ENCODE data around the gene LAMC2.
"Not testable (repeated sequence)": the region's sequence is repeated elsewhere in the genome, so short reads cannot be mapped to it uniquely, and the experiment has no call there.

LAMC2 gene

GRCh38 chr1:183149273-183149672, 36.8 kb upstream of the LAMC2 start:
- H3K4me2 ChIP-seq (ENCODE audit: low read depth, low read length): no peak overlapping the region
- no peaks in the 10 kb centered on the region for H3K79me2 ChIP-seq (ENCODE audit: low read length)
- H3K4me1 ChIP-seq (ENCODE audit: low read length): no peaks in the 10 kb centered on the region
- H3F3A ChIP-seq (ENCODE audit: insufficient read depth, low read length): no peaks in the 10 kb centered on the region
- no peaks in the 10 kb centered on the region for H3K27me3 ChIP-seq (replicated peaks; ENCODE audit: insufficient read depth, low read length)
- H3K4me3 ChIP-seq (ENCODE audit: low read length): no peak overlapping the region
- no peak overlapping the region for H3K27ac ChIP-seq (ENCODE audit: low read length)
- H3K36me3 ChIP-seq (replicated peaks; ENCODE audit: insufficient read depth, low read length): no peaks in the 10 kb centered on the region
- TF ChIP-seq, protein P1, sequence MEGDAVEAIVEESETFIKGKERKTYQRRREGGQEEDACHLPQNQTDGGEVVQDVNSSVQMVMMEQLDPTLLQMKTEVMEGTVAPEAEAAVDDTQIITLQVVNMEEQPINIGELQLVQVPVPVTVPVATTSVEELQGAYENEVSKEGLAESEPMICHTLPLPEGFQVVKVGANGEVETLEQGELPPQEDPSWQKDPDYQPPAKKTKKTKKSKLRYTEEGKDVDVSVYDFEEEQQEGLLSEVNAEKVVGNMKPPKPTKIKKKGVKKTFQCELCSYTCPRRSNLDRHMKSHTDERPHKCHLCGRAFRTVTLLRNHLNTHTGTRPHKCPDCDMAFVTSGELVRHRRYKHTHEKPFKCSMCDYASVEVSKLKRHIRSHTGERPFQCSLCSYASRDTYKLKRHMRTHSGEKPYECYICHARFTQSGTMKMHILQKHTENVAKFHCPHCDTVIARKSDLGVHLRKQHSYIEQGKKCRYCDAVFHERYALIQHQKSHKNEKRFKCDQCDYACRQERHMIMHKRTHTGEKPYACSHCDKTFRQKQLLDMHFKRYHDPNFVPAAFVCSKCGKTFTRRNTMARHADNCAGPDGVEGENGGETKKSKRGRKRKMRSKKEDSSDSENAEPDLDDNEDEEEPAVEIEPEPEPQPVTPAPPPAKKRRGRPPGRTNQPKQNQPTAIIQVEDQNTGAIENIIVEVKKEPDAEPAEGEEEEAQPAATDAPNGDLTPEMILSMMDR (IDR thresholded peaks at IDR 0.05; ENCODE audit: low read length): no peak
- no peak for TF ChIP-seq EZH2 (optimal IDR thresholded peaks at IDR 0.05; ENCODE audit: low read depth, low read length)
- TF ChIP-seq EZH2phosphoT487 (IDR thresholded peaks at IDR 0.05; ENCODE audit: low read length): no peak
- H4K20me1 ChIP-seq (ENCODE audit: insufficient read depth, low read length): no peaks in the 10 kb centered on the region
- no peaks in the 10 kb centered on the region for H3K9me2 ChIP-seq (replicated peaks; ENCODE audit: insufficient read depth, low read length)
- no peak for DNase-seq
- H3K9me3 ChIP-seq (replicated peaks; ENCODE audit: insufficient read depth, low read length): 0 out of 2 replicates have a peak, but pooled peaks cover 3% of the 10 kb centered on the region
- no peak overlapping the region for H2AFZ ChIP-seq (ENCODE audit: low read length)
- no peak overlapping the region for H3K9ac ChIP-seq (ENCODE audit: low read length)

GRCh38 chr1:183150032-183150431, 36.0 kb upstream of the LAMC2 start:
- not testable (repeated sequence) for H3K27ac ChIP-seq (ENCODE audit: low read length); H3F3A ChIP-seq (ENCODE audit: insufficient read depth, low read length)

DNA sequence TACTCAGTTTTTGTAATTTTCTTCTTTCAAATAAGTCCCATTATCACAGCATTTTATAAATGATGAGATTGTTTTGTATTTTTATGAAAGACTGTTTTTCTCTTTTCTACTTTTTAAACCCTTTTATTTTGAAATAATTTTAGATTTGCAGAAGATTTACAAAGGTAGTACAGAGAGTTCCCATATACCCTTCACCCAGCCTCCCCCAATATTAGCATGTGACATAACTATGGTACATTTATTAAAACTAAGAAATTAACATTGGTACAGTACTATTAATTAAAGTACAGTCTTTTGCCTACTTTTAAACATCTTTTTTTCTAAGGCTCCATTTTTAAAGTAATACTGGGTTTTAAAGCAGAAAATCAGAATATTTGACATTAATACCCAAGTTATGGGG, 35.6 kb upstream of the LAMC2 start:
- Histone ChIP-seq H4K20me1 (ENCODE audit: insufficient read depth, low read length) (no peaks in the 10 kb centered on the region), H3K79me2 (ENCODE audit: low read length) (no peaks in the 10 kb centered on the region), H3F3A (ENCODE audit: insufficient read depth, low read length) (no peaks in the 10 kb centered on the region), H3K9ac (ENCODE audit: low read length) (no peak overlapping the region), H3K27ac (ENCODE audit: low read length) (no peak overlapping the region), H3K27me3 (replicated peaks; ENCODE audit: insufficient read depth, low read length) (no peaks in the 10 kb centered on the region), H3K4me3 (ENCODE audit: low read length) (no peak overlapping the region), H3K4me2 (ENCODE audit: low read depth, low read length) (no peak overlapping the region), H2AFZ (ENCODE audit: low read length) (no peak overlapping the region), H3K4me1 (ENCODE audit: low read length) (no peaks in the 10 kb centered on the region), H3K36me3 (replicated peaks; ENCODE audit: insufficient read depth, low read length) (no peaks in the 10 kb centered on the region), H3K9me3 (replicated peaks; ENCODE audit: insufficient read depth, low read length) (0 out of 2 replicates have a peak, but pooled peaks cover 3% of the 10 kb centered on the region), H3K9me2 (replicated peaks; ENCODE audit: insufficient read depth, low read length) (no peaks in the 10 kb centered on the region)
- DNase-seq: no peak
- TF ChIP-seq EZH2phosphoT487 (IDR thresholded peaks at IDR 0.05; ENCODE audit: low read length) (no peak), EZH2 (optimal IDR thresholded peaks at IDR 0.05; ENCODE audit: low read depth, low read length) (no peak)
- TF ChIP-seq, protein P1 (IDR thresholded peaks at IDR 0.05; ENCODE audit: low read length): no peak

More at GRCh38 chr1:183150032-183150431, 36.0 kb upstream of the LAMC2 start:
- H3K27me3 ChIP-seq (replicated peaks; ENCODE audit: insufficient read depth, low read length); H2AFZ ChIP-seq (ENCODE audit: low read length); H3K36me3 ChIP-seq (replicated peaks; ENCODE audit: insufficient read depth, low read length); H3K9ac ChIP-seq (ENCODE audit: low read length); H3K9me2 ChIP-seq (replicated peaks; ENCODE audit: insufficient read depth, low read length); H3K4me3 ChIP-seq (ENCODE audit: low read length); DNase-seq; H3K4me1 ChIP-seq (ENCODE audit: low read length); H3K9me3 ChIP-seq (replicated peaks; ENCODE audit: insufficient read depth, low read length); H4K20me1 ChIP-seq (ENCODE audit: insufficient read depth, low read length); H3K79me2 ChIP-seq (ENCODE audit: low read length); H3K4me2 ChIP-seq (ENCODE audit: low read depth, low read length): not testable (repeated sequence)

DNA sequence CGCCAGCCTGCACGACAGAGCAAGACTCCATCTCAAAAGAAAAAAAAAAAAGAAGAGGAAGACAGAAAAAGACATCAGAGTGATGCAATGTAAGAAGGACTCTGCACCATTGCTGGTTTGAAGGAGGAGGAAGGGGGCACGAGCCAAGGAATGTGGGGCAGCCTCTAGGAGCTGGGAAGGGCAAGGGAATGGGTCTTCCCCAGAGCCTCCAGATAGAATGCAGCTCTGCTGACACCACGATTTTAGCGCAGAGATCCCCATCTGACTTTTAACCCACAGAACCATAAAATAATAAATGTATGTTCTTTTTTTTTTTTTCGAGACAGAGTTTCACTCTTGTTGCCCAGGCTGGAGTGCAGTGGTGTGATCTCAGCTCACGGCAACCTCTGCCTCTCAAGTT, 33.9 kb upstream of the LAMC2 start:
- H3K4me2 ChIP-seq (ENCODE audit: low read depth, low read length): no peak overlapping the region
- no peak overlapping the region for H3K27ac ChIP-seq (ENCODE audit: low read length)
- no peaks in the 10 kb centered on the region for H3K36me3 ChIP-seq (replicated peaks; ENCODE audit: insufficient read depth, low read length)
- no peaks in the 10 kb centered on the region for H3F3A ChIP-seq (ENCODE audit: insufficient read depth, low read length)
- H3K9me3 ChIP-seq (replicated peaks; ENCODE audit: insufficient read depth, low read length): 0 out of 2 replicates have a peak, but pooled peaks cover 3% of the 10 kb centered on the region
- no peak overlapping the region for H2AFZ ChIP-seq (ENCODE audit: low read length)
- H4K20me1 ChIP-seq (ENCODE audit: insufficient read depth, low read length): no peaks in the 10 kb centered on the region
- H3K27me3 ChIP-seq (replicated peaks; ENCODE audit: insufficient read depth, low read length): no peaks in the 10 kb centered on the region
- H3K9me2 ChIP-seq (replicated peaks; ENCODE audit: insufficient read depth, low read length): no peaks in the 10 kb centered on the region
- no peaks in the 10 kb centered on the region for H3K79me2 ChIP-seq (ENCODE audit: low read length)
- H3K4me1 ChIP-seq (ENCODE audit: low read length): no peaks in the 10 kb centered on the region
- H3K4me3 ChIP-seq (ENCODE audit: low read length): no peak overlapping the region
- no peak for DNase-seq
- TF ChIP-seq, protein P1 (IDR thresholded peaks at IDR 0.05; ENCODE audit: low read length): no peak
- no peak for TF ChIP-seq EZH2phosphoT487 (IDR thresholded peaks at IDR 0.05; ENCODE audit: low read length)
- no peak for TF ChIP-seq EZH2 (optimal IDR thresholded peaks at IDR 0.05; ENCODE audit: low read depth, low read length)
- H3K9ac ChIP-seq (ENCODE audit: low read length): no peak overlapping the region

Measured in MM.1S (cell line).